Heart left ventricle (tissue), 16 donors: ENCODE data around the gene UBL5. TPM values are rescaled to one million over a fixed set of nuclear protein-coding genes. Genes with fewer than 3 reads are reported as not detected.
"Not testable (repeated sequence)": the region's sequence is repeated elsewhere in the genome, so short reads cannot be mapped to it uniquely, and the experiment has no call there.

Experiments used
- ATAC-seq, 4 donors: fragments of 200-7000 bp; cut with Tn5 transposase; one replicate each; pipeline ENCODE4 v1.9.1; 2020 to 2022; ENCODE audit warnings: moderate library complexity in 4 of 4, mild to moderate bottlenecking in 3 of 4, moderate number of reproducible peaks in 1 of 4
- DNase-seq, 5 donors: peaks; one replicate each; pipeline ENCODE4 v3.0.0-alpha.2; 2020
- H3K27ac ChIP-seq, 12 donors: fragments of 200-600 bp; sonication (generic) in 4 of 12; one replicate each; pipeline versions ENCODE4 v1.5.0 to v1.8.0; 2016 to 2022; ENCODE audit warnings: mild to moderate bottlenecking in 2 of 12
- H3K27me3 ChIP-seq, 9 donors: fragments of 200-600 bp; sonication (generic) in 2 of 9; one replicate each; pipeline versions ENCODE4 v1.5.1 to v1.8.0; 2016 to 2022; ENCODE audit warnings: mild to moderate bottlenecking in 3 of 9
- H3K36me3 ChIP-seq, 9 donors: fragments of 200-600 bp; sonication (generic) in 2 of 9; one replicate each; pipeline versions ENCODE4 v1.5.0 to v1.8.0; 2018 to 2022; ENCODE audit warnings: mild to moderate bottlenecking in 2 of 9
- H3K4me1 ChIP-seq, 12 donors: fragments of 200-600 bp; sonication (generic) in 4 of 12; one replicate each; pipeline versions ENCODE4 v1.5.0 to v1.8.0; 2016 to 2022; ENCODE audit warnings: mild to moderate bottlenecking in 3 of 12
- H3K4me3 ChIP-seq, 12 donors: fragments of 200-600 bp; sonication (generic) in 4 of 12; one replicate each; pipeline versions ENCODE4 v1.5.0 to v1.8.0; 2017 to 2022; ENCODE audit warnings: mild to moderate bottlenecking in 9 of 12, moderate library complexity in 4 of 12
- H3K9me3 ChIP-seq, 12 donors: fragments of 200-600 bp; sonication (generic) in 4 of 12; one replicate each; pipeline versions ENCODE4 v1.5.0 to v1.8.0; 2016 to 2022; ENCODE audit warnings: mild to moderate bottlenecking in 1 of 12
- CTCF ChIP-seq, 12 donors: fragments of 200-600 bp; sonication (generic) in 4 of 12; IDR thresholded peaks; one replicate each; pipeline versions ENCODE4 v1.5.0 to v1.8.0; 2018 to 2022; ENCODE audit warnings: antibody characterized with exemption in 12 of 12, mild to moderate bottlenecking in 5 of 12
- POLR2A ChIP-seq, 2 donors: fragments of 450-650 bp; IDR thresholded peaks; one replicate each; pipeline ENCODE4 v1.6.1; 2017; ENCODE audit warnings: antibody characterized with exemption in 2 of 2, mild to moderate bottlenecking in 2 of 2, moderate library complexity in 2 of 2
- WGBS, 4 donors: extraction: QIAGEN DNeasy Blood & Tissue Kit in 2 of 4; methylation state at CpG; one replicate each; pipeline versions ENCODE4 v1.1.5 to v1.1.7; 2013 to 2018; 5-methylcytosine and 5-hydroxymethylcytosine counted together
- intact Hi-C, 10 donors: fragments of 100-400 bp; cut with DNase I; formaldehyde crosslinking; loops; one replicate each; pipeline versions ENCODE4 v1.11.1 to v1.14.2; 2022
- polyA plus RNA-seq, 2 donors: library from polyadenylated mRNA; stranded (reverse); fragments of 200-250 nt; gene quantifications; one replicate each; pipeline ENCODE4 v1.2.3, GENCODE V29; 2013
- total RNA-seq, 9 donors: library from RNA; depleted of rRNA in 2 of 9; stranded (reverse); fragments of >200 nt in 2 of 9; fragmentation: NEBNext Ultra II Directional in 3 of 9; extraction: Animal tissue kit (Norgen Biotek cat#: 25700) in 3 of 9; gene quantifications; one replicate each; pipeline versions ENCODE4 v1.1.0 to v1.2.4, GENCODE V29; 2016 to 2023
- donor health status: ischemic (EF 13 %, LVEDD 7.1; RV severe dilation, severe dysfunction).
- donor health status: healthy with polysubstance abuse.
- donor health status: DM: no; HTN: yes; CAD: no.
- donor health status: DM: no; HTN: no; CAD: no.
- donor health status: ischemic (EF 25% LVEDD 6.9; RV normal size, moderate dysfunction).
- donor health status: ischemic (EF 25% LVEDD 5.7; RV mildly dilated, moderate dysfunction).
- donor health status: healthy.
- donor health status: DM: yes; HTN: yes; CAD: no.
- donor health status: ischemic (EF 35%, LVEDD 5.7; RV mildly dilated, moderate dysfunction).
- donor health status: nonischemic (EF 11% LVEDD 7.7; RV severe dilation, severe dysfunction).
- donor health status: DM: yes; HTN: yes; CAD: no.
- donor health status: PGD.
- donor health status: ischemic (EF 29% LVEDD 5.4; RV normal size, mild dysfunction).
- donor health status: nonischemic (EF 23%, LVEDD 6.1; RV moderate dilation, normal function).

Gene UBL5
- total and polyA plus RNA-seq, 11 donors, result 460 to 1,809 (median 496) TPM

GRCh38 chr19:9789066-9789465 is 38.7 kb upstream of the UBL5 start:
- 61 to 66% (median 64%) methylated on average over 11 of the region's 11 CpGs for WGBS, 4 donors
- H3K36me3 ChIP-seq, result no peaks in the 10 kb centered on the region
- no peak overlapping the region for H3K4me3 ChIP-seq
- H3K27me3 ChIP-seq, result no peaks in the 10 kb centered on the region
- TF ChIP-seq CTCF (IDR thresholded peaks at IDR 0.05) (no peak), POLR2A (IDR thresholded peaks at IDR 0.05) (no peak)
- intact Hi-C loops, result loop anchor here in 2 of 10 donors (5.0 to 10.0 kb wide), 3 partner anchors 114 to 477 kb away; partner anchors contain the start of genes ZNF562 (in 2 of the 2) and ZNF426 (in 1 of the 2)
- H3K4me1 ChIP-seq, result peaks cover 0 to 33% (median 14%) of the 10 kb centered on the region in 12 donors
- DNase-seq, result peak in 1 of 5 donors; percentile 19
- no peaks in the 10 kb centered on the region for H3K9me3 ChIP-seq
- ATAC-seq, result no peak
- H3K27ac ChIP-seq, result peak overlapping the region in 1 of 12 donors; percentile 86

- peak overlapping the region in 1 of 12 donors; percentile 86 for H3K27ac ChIP-seq
- WGBS, 4 donors, result 28 to 38% (median 31%) methylated on average over 5 of the region's 5 CpGs
These were observed 38.1 kb upstream of the UBL5 start for GRCh38 chr19:9789579-9789978.

GRCh38 chr19:9791073-9791367 is 36.7 kb upstream of the UBL5 start:
- peak in 1 of 5 donors; percentile 29 for DNase-seq
- WGBS, 4 donors, result 66 to 87% (median 79%) methylated on average over 6 of the region's 6 CpGs
- intact Hi-C loops, result loop anchor here in 8 of 10 donors (2.0 to 10.0 kb wide), 10 partner anchors 114 to 656 kb away; partner anchors contain the start of genes ZNF266 (in 2 of the 8), ZNF121 (in 1 of the 8), ZNF317 (in 1 of the 8) and ZNF562 (in 1 of the 8)
- not testable (repeated sequence) for H3K9me3 ChIP-seq, H3K36me3 ChIP-seq, ATAC-seq, H3K27me3 ChIP-seq
- peaks cover 0 to 21% (median 12%) of the 10 kb centered on the region in 12 donors for H3K4me1 ChIP-seq
- H3K4me3 ChIP-seq, result peak overlapping the region in 8 of 12 donors; percentile 57 to 95 (median 72)
- H3K27ac ChIP-seq, result peak overlapping the region in 9 of 12 donors; percentile 52 to 92 (median 74)

More at GRCh38 chr19:9789579-9789978, 38.1 kb upstream of the UBL5 start:
- peaks cover 0 to 27% (median 13%) of the 10 kb centered on the region in 12 donors for H3K4me1 ChIP-seq
- H3K36me3 ChIP-seq, H3K27me3 ChIP-seq, H3K9me3 ChIP-seq, ATAC-seq, H3K4me3 ChIP-seq: not testable (repeated sequence)
- DNase-seq, result peak in 1 of 5 donors; percentile 16
- intact Hi-C loops, result loop anchor here in 2 of 10 donors (5.0 to 10.0 kb wide), 3 partner anchors 115 to 477 kb away; partner anchors contain the start of genes ZNF562 (in 2 of the 2) and ZNF426 (in 1 of the 2)

GRCh38 chr19:9791552-9792205 is 36.0 kb upstream of the UBL5 start:
- Histone ChIP-seq H3K9me3 (no peaks in the 10 kb centered on the region), H3K4me1 (peaks cover 0 to 22% (median 9%) of the 10 kb centered on the region in 12 donors), H3K27ac (peak overlapping the region; percentile 59 to 97 (median 80)), H3K4me3 (peak overlapping the region; percentile 14 to 95 (median 70)), H3K27me3 (no peaks in the 10 kb centered on the region), H3K36me3 (no peaks in the 10 kb centered on the region)
- DNase-seq, result peak; percentile 96 to 97 (median 97)
- peak; percentile 79 to 87 (median 83) for ATAC-seq
- WGBS, 4 donors, result 2 to 3% (median 2%) methylated on average over 37 to 50 of the region's 50 CpGs
- TF ChIP-seq POLR2A (IDR thresholded peaks at IDR 0.05) (no peak), CTCF (IDR thresholded peaks at IDR 0.05) (no peak)
- intact Hi-C loops, result loop anchor here in 8 of 10 donors (1.0 to 10.0 kb wide), 16 partner anchors 28 to 657 kb away; partner anchors contain the start of genes FBXL12 (in 3 of the 8), ZNF121 (in 3 of the 8), ZNF266 (in 2 of the 8) and ZNF317 (in 1 of the 8)
